Activated CD8-positive, alpha-beta memory T cell treated with anti-CD3 and anti-CD28 coated beads, Interleukin-2, amount 50 U/mL, for 24 hours (primary cell): Measurements from ENCODE around the gene HDAC3.
A peak's percentile ranks its signal among the peaks of the same experiment; 100 is the strongest.

Source experiments
- DNase-seq: peaks from one replicate; pipeline ENCODE4 v3.0.0-alpha.2; 2020; ENCODE audit errors: extremely low read depth

Gene HDAC3

GRCh38 chr5:141636413-141637122 is at the start of gene HDAC3, which contains the start of gene RELL2:
Gene HDAC3 (minus strand): TSS chr5:141636849. CDS start chr5:141636790, 59 bp downstream.
Gene RELL2 (plus strand): TSS chr5:141636997. CDS start chr5:141638226, 1,229 bp downstream.
- peak; percentile 77 for DNase-seq

- DNase-seq, result no peak
Measured at GRCh38 chr5:141685591-141685990, 48.9 kb upstream of the HDAC3 start.

- no peak for DNase-seq
Measured at GRCh38 chr5:141683596-141684141, 47.0 kb upstream of the HDAC3 start.

GRCh38 chr5:141681695-141682641 is 45.3 kb upstream of the HDAC3 start, which contains the start of gene ARAP3:
Gene ARAP3 (minus strand): TSS chr5:141682230. CDS start chr5:141680486, 1,744 bp downstream.
- DNase-seq, result no peak

DNA sequence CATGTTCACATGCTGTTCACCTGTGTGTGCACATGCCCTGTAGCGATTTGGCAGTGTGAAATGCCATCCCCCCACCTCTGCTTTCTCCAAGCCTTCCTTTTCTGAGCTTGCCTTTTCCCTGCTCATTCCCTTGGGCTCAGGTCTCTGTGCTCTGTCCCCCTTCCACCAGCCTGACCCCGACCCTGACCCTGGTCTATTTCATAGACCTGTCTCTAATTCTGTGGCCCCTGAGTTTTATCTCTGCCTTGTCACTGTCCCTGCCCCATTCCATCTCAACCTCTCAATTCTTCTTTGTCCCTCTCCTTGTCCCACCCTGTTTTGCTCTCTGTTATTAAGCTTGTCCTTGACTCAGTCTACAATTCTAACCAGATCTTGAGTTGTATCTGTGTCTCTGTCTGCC is 44.6 kb upstream of the HDAC3 start:
- DNase-seq, result no peak

GRCh38 chr5:141680751-141681201 is 44.1 kb upstream of the HDAC3 start:
- DNase-seq, result no peak

DNA sequence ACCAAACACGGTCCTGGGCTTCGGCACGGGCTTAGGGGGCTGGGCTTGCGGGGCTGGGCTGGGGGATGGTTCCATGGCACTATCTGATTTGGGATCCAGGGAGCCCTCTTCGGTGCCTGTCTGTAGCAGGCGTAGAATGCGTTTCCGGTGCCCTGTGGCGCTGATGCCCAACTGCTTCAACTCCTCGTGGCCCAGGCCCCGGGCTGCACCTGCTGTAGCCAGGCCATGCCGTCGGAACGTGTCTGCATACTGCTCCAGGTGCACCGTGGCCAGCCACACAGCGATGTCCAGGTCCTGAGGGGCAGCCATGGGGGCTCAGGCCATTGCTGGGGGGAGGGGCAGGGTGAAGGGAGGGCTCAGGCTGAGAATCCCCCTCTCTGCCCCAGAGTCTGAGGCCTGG is 43.5 kb upstream of the HDAC3 start:
- DNase-seq, result no peak

GRCh38 chr5:141677415-141677814 is 40.8 kb upstream of the HDAC3 start:
- DNase-seq, result no peak

DNA sequence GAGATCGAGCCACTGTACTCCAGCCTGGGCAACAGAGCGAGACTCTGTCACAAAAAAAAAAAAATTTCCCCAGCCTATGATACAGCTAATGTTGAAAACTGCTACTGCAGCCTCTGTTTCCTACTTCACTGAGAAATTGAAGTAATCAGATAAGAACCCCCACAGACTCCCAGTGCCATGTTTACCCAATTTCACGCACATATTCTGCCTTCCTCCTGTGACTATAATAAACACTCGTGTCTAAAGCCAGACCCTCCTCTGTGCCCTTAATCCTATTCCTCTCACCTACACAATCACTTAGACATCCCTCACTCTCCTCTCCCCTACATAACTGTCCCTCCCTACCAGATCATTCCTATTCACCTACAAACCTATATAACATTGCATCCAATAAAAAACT is 39.0 kb upstream of the HDAC3 start:
- DNase-seq, result no peak

- no peak for DNase-seq
Measured at GRCh38 chr5:141674747-141675146, 38.1 kb upstream of the HDAC3 start.

DNA sequence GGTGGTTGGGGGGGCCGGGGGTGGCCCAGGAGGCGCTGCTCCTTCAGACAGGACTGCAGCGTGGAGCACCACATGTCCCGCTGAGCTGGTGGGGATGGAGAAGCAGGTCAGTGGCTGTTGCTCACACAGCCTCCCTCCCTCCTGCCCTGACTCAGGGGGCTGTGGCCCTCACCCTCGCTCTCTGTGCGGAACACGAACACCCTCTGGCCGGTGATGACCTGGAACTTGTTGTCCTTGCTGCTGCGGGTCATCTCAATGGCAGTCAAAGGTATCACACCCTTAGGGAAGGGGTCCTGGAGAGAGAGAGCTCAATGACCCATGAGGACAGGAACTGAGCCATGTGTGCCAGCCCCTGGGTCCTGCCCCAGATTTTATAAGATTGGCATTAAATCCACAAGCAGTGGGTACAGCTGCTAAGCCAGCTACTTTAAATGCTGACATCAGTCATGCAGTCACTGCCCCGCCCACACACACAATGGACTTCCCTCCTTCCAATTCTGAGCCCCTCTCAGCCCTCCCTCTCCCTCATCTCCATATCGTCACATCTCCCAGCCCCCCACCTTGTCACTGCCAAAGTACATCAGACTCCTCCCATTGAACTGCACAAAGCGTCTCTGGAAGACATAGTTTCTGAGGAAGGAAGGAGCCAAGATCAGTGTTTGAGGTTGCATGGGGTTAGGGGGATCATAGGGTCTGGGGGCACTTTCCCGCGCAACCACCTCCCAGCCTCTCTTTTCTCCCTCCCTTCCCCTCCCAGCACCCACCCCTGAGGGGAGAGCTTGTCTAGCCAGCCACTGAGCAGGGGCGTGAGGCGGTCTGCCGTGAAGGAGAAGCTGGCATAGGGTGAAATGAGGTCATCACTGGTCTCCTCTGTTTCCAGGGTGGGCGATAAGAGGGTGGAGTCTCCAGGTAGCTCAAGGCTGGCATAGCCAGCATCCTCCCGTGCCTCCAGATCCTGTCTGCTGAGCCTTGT is 36.5 kb upstream of the HDAC3 start:
- DNase-seq, result no peak

DNA sequence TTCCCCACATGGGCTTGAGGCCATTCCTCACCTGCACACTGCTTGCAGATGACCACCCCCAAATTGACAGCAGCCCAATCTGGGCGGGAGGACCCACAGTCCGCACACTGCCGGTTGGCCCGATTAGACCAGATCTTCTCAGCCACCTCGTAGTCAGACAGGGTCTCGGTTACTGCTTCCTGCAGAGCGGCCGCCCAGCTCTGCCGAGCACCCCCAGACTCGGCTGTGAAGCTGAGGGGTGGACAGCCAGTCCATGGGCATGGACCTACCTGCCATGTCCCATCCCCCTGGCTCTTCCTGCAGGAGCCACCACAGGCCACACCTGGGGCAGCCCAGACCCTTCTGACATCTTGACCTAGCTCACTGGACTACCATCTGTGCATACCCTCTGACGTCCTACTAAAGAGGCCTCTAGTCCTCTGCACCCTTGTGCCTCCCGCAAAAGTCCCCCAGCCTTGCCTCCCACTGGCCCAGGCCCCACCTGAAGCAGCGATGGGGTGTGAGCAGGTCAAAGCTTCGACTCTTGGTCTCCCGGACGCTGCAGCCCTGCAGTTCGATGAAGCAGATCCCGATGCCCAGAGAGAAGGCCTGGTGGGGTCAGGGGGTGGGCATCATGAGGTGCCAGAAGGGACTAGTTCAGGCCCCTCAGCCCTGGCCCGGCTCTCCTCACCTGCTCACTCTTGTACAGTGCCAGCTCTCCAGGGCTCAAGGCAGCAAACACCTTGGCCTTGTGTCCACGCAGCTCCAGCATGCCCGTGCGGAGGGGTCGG is 35.6 kb upstream of the HDAC3 start:
- no peak for DNase-seq

- DNase-seq, result no peak
Measured at GRCh38 chr5:141669520-141669919, 32.9 kb upstream of the HDAC3 start.

- DNase-seq, result no peak
Measured at GRCh38 chr5:141668601-141669265, 32.1 kb upstream of the HDAC3 start.

DNA sequence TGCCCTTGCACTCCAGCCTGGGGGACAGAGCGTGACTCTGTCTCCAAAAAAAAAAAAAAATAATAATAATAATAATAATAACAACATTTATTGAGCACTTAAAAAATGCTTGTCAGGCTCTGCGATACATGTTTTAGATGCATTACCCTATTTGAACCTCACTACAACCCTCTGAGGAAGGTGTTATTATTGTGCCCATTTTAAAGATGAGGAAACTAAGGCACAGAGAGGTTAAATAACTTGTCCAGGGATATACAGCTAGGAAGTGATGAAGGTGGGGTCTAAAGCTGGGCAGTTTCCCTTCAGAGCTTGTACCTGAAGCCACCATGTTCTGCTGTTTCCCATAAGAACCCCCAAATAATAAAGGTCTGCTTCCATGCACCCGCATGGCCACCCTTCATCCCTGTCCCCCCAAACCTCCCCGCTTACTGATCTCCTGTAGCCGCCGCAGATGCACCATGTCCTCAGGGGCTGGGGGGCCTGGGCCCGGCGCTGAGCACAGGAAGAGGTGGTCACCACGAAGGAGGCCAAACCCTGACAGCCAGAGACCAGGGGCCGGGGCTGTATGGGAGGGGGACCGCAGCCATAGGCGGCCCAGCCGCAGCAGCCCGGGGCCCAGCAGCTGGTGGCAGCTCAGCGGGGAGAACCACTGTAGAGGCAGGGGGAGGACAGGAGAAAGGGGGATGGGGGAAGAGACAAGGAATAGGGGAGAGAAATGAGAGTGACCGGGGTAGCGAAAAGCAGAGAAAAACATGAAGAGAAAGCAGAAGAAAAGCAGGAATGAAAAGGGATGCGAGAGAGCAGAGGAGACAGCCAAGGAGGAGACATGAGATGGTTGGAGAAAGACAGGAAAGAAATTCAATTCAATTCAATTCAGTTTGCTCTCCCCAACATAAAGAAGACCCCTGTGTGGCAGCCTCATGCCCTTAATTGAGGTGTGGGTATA is 29.6 kb upstream of the HDAC3 start:
- DNase-seq, result no peak

- DNase-seq, result peak; percentile 43
Measured at GRCh38 chr5:141664733-141665461, 28.2 kb upstream of the HDAC3 start.

DNA sequence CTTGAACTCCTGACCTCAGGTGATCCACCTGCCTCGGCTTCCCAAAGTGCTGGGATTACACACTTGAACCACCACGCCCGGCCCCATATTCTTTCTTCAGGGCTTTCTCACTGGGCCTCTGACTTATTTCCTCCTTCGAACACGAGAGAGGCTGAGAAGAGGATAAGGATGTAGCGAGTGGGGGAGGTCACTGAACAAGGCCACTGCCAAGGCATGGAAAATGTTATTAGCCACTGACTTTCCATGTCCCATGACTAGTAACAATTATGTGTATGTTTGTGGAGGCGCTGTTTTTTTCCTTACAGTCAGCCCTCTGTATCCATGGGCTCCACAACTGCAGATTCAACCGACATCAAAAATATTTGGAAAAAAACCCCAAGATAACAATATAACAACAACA is 26.9 kb upstream of the HDAC3 start:
- no peak for DNase-seq

DNA sequence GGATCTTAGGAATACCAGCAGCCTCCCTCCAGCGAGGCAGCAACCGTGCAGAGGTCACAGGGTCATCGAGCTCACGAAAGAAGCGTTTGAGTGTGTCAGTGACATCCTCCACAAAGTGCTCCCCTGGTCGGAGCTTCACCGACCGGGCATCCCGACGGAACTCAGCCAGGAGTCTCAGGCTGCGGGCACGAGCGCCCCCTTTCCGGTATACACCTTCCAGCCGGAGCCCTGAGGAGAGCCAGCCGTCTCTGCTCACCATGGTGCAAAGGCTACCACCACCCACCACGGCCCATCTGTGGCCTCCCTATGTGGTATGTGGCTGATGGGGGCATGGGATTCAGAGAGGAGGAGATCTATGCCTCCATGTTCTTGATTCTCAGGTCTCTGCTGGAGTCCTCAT is 25.4 kb upstream of the HDAC3 start:
- DNase-seq, result no peak
